ENCODE data around the gene PYROXD2.

DNA sequence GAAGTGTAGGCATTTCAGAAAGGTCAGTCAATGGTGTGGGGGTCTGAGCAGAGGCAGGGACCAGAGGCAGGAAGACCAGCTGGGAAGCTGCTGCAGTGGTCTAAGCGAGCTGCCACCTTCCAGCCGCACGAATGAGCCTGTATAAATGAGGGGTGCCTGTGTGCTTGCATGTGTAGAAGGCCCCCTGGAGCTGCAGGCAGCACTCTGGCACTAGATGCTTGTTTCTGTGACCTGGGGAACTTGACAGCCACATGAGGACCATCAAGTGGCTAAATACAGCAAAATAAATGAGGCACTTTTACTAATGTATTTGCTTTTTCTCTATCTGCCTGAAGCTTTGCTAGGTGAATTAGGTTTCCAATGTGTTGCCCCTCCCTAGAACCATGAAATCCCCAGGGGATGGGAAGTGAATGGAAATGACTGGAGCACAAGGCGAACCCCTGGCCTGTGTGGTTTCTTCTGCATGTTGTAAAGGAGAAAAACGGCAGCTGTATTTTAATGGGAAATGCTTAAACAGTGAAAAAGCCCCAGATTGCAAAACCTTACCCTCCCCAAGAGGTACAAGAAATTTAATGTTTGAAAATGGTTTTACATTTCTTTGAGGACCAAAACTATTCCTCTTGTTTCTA lies 57.7 kb downstream of the PYROXD2 start:
- TF ChIP-seq GATA3 (IDR thresholded peaks at IDR 0.05; ENCODE audit: low read depth, low read length) (no peak), GATA2 (IDR thresholded peaks at IDR 0.05; ENCODE audit: low read depth, low read length) (no peak)
